Measurements from ENCODE around the gene DCST1. TPM values are rescaled to one million over a fixed set of nuclear protein-coding genes. Genes with fewer than 3 reads are reported as not detected.

Gene DCST1
- total and polyA plus RNA-seq, 2 of the 13 experiments (the other 11 are each of a cell fraction or from before 2014, with no cell fraction given): 0.04 TPM; not detected in 1

DNA sequence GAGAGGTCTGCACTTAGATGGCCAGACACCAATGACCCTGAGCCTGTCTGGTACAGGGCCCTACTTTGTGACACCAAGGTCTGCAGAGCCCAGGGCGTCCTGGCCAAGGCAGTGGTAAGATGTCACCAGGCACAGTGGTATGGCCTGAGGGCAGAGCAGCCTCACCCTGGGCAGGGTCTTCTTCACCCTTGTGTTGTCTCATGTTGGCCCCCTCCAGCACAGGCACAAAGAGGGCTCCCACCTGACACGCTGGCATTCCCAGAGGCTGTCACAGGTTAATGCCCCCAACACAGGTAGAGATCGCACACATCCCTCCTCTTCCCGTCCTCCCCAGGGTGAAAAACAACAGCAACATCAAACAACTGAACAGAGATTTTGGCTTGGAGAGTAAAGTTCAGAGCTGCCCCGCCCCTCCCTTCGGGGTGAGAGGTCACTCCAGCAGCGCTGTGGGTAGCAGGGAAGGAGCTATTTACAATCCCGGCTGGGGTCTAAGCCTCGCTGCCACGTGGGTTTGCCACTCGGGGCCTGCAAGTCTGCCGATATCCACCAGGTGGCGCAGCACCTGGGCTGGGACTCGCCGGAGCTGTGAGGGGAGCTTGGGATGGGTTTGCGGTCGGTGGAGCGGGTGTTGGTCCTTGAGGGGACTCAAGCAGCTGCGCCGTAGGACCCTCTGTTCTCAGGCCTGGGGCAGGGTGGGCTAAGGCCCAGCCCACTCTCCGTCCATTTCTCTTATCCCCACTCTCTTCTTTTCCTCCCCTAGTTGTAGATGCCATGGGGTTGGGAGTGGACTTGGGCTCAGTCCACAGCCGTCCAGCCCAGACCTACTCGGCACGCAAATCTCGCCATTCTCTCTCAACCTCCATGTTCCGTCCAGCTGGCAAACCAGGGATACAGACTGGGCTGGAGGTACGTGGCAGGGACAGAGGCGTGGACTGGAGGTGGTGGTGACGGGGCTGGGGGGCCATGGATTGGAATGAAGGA, 57.7 kb downstream of the DCST1 start (continued):
- peak; percentile 81; the same call in 1 of the 2 replicates for TF ChIP-seq ZFP91 (CRISPR knock-in tag; IDR thresholded peaks at IDR 0.05; ENCODE audit: borderline replicate concordance)
- peak; percentile 58 for TF ChIP-seq FOSL2 (CRISPR knock-in tag; IDR thresholded peaks at IDR 0.05)
- TF ChIP-seq, protein P1, sequence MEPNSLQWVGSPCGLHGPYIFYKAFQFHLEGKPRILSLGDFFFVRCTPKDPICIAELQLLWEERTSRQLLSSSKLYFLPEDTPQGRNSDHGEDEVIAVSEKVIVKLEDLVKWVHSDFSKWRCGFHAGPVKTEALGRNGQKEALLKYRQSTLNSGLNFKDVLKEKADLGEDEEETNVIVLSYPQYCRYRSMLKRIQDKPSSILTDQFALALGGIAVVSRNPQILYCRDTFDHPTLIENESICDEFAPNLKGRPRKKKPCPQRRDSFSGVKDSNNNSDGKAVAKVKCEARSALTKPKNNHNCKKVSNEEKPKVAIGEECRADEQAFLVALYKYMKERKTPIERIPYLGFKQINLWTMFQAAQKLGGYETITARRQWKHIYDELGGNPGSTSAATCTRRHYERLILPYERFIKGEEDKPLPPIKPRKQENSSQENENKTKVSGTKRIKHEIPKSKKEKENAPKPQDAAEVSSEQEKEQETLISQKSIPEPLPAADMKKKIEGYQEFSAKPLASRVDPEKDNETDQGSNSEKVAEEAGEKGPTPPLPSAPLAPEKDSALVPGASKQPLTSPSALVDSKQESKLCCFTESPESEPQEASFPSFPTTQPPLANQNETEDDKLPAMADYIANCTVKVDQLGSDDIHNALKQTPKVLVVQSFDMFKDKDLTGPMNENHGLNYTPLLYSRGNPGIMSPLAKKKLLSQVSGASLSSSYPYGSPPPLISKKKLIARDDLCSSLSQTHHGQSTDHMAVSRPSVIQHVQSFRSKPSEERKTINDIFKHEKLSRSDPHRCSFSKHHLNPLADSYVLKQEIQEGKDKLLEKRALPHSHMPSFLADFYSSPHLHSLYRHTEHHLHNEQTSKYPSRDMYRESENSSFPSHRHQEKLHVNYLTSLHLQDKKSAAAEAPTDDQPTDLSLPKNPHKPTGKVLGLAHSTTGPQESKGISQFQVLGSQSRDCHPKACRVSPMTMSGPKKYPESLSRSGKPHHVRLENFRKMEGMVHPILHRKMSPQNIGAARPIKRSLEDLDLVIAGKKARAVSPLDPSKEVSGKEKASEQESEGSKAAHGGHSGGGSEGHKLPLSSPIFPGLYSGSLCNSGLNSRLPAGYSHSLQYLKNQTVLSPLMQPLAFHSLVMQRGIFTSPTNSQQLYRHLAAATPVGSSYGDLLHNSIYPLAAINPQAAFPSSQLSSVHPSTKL (CRISPR knock-in tag; IDR thresholded peaks at IDR 0.05): peak; percentile 82
- TF ChIP-seq ONECUT2 (CRISPR knock-in tag; IDR thresholded peaks at IDR 0.05): no peak
- TF ChIP-seq NCOA5 (CRISPR knock-in tag; IDR thresholded peaks at IDR 0.05): no peak
- peak; percentile 54; the same call in 1 of the 2 replicates for TF ChIP-seq NR1H2 (CRISPR knock-in tag; IDR thresholded peaks at IDR 0.05; ENCODE audit: borderline replicate concordance, low read depth)
- 0 out of 2 replicates have a peak, but pooled peaks have one; percentile 22 for TF ChIP-seq RFXANK (CRISPR knock-in tag; IDR thresholded peaks at IDR 0.05)
- TF ChIP-seq TFDP2 (CRISPR knock-in tag; IDR thresholded peaks at IDR 0.05): peak; percentile 50; the same call in 1 of the 2 replicates
- TF ChIP-seq RCOR2 (CRISPR knock-in tag; IDR thresholded peaks at IDR 0.05): peak; percentile 62; the same call in 1 of the 2 replicates
- TF ChIP-seq ZMYM3 (CRISPR knock-in tag; IDR thresholded peaks at IDR 0.05): peak; percentile 73; the same call in 1 of the 2 replicates
- TF ChIP-seq PHF8 (CRISPR knock-in tag; IDR thresholded peaks at IDR 0.05): peak; percentile 47; the same call in 1 of the 2 replicates
- no peak for TF ChIP-seq FOXM1 (CRISPR knock-in tag; IDR thresholded peaks at IDR 0.05)
- TF ChIP-seq BCL6 (CRISPR knock-in tag; IDR thresholded peaks at IDR 0.05): peak; percentile 62
- no peak for TF ChIP-seq TAF15 (IDR thresholded peaks at IDR 0.05; ENCODE audit: low read depth, low read length, poor library complexity, severe bottlenecking)
- TF ChIP-seq SP1 (IDR thresholded peaks at IDR 0.05): no peak
- TF ChIP-seq SP1 (CRISPR knock-in tag; IDR thresholded peaks at IDR 0.05): peak; percentile 46; the same call in 1 of the 2 replicates
- peak; percentile 87 for TF ChIP-seq ZMYM2 (CRISPR knock-in tag; IDR thresholded peaks at IDR 0.05)
- no peak for TF ChIP-seq ZNF180 (CRISPR knock-in tag; IDR thresholded peaks at IDR 0.05; ENCODE audit: borderline replicate concordance, low read depth)
- 0 out of 2 replicates have a peak, but pooled peaks have one; percentile 28 for TF ChIP-seq SMYD3 (CRISPR knock-in tag; IDR thresholded peaks at IDR 0.05)
- peak; percentile 73; the same call in 1 of the 2 replicates for TF ChIP-seq ZNF331 (CRISPR knock-in tag; IDR thresholded peaks at IDR 0.05)
- TF ChIP-seq STAG1 (CRISPR knock-in tag; IDR thresholded peaks at IDR 0.05): peak; percentile 87
- TF ChIP-seq FOXJ3 (CRISPR knock-in tag; IDR thresholded peaks at IDR 0.05; ENCODE audit: borderline replicate concordance): 0 out of 2 replicates have a peak, but pooled peaks have one; percentile 72
- no peak for TF ChIP-seq SRSF9 (IDR thresholded peaks at IDR 0.05; ENCODE audit: borderline replicate concordance, insufficient read depth, low read depth, low read length, poor library complexity, severe bottlenecking)
- no peak for TF ChIP-seq ZNF264 (CRISPR knock-in tag; IDR thresholded peaks at IDR 0.05)
